ENCODE results near the gene STON2.
"Not testable (repeated sequence)": the region's sequence is repeated elsewhere in the genome, so short reads cannot be mapped to it uniquely, and the experiment has no call there.

Gene STON2

GRCh38 chr14:81416194-81416952, 16.2 kb upstream of the STON2 start:
- DNase-seq = peak; percentile 22

- no peak for DNase-seq
Measured at GRCh38 chr14:81415781-81416180, 15.7 kb upstream of the STON2 start.

DNA sequence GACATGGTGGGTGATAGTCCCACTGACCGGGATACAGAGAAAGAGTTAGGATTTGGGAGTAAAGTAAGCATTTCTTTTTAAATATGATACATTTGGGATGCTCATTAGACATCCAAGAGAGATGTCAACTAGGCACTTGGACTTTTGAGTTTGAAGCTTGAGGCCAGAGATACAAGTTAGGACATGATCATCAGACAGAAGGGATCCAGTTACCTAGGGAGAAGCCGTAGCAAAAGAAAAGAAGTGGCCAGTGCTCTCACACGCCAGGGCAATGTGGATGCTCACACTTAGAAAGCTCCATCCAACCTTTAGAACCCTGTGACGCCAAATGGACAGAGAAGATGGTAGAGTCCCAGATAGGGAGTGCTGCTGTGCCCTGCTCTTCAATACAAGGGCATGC, 14.0 kb upstream of the STON2 start:
- DNase-seq = no peak

GRCh38 chr14:81412779-81413178, 12.7 kb upstream of the STON2 start:
- no peak for DNase-seq

GRCh38 chr14:81408595-81408994, 8.5 kb upstream of the STON2 start:
- no peak for DNase-seq

DNA sequence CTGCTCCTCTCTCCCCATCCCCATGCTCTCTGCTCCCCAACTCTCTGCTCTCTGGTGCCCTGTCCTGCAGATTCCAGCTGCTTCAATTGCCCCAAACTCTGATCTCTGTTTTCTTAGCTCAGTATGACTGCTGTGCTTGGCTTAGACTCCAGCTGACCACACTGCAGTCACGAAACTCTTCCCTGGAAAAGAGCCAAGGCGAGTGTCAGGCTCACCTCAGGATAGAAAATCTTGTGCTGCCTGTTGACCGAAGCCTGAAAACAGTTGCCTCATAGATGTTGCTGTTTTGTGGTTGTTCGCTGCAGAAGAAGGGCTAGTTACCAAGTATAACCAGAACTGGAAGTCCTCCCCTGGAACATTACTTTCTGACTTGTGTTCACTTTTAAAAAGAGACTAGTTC, 6.7 kb upstream of the STON2 start:
- no peak for DNase-seq

DNA sequence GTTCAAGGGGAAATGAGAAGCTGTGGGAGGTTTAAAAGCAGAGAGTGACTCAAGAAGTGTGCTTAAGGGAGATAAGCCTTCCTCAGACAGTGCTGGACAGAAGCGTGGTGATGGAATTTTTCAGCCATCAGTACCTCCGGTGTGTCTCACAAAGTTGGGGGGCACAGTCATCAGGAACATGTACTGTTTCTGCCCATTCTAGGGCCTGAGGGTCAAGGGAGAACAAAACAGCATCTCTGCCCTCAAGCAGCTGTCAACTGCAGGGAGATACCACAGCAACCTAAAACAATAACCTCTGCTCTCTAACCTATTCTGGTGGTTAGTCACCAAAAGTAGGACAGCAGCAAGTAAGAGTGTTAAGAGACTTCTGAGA, 2.0 kb upstream of the STON2 start:
- no peak for DNase-seq

DNA sequence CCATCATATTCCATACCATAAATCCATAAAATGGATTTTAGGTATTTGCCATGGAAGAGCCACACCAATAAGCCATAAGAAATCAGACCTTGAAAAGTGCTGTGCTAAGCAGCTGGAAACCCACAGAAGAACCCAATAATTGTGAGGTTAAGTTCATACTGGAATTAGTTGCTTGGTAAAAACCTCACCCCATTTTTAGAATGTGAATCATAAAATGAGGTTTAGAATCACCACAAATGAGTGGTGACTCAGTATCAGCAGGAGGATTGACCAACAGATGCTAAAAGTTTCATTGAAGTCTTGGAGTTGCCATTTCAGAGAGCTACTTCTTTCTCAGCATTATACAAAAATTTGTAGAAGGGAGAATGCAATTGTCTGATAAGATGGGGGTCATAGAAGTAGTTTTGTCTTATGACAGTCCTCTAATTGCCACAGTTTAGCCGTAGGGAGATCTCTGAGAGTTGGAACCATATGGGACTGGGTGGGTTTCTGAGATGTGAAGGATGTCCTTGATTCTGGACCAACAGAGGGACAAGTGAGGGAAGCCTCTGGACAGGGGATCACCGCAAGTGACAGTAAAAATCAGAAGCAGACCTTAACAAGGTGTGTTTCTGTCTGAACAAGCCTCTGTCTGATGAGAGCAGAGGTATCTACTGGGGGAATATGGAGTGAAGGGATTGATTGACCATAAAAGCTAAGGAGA, 1.4 kb upstream of the STON2 start:
- no peak for DNase-seq

GRCh38 chr14:81400852-81401251, 728 bp upstream of the STON2 start:
- no peak for DNase-seq

DNA sequence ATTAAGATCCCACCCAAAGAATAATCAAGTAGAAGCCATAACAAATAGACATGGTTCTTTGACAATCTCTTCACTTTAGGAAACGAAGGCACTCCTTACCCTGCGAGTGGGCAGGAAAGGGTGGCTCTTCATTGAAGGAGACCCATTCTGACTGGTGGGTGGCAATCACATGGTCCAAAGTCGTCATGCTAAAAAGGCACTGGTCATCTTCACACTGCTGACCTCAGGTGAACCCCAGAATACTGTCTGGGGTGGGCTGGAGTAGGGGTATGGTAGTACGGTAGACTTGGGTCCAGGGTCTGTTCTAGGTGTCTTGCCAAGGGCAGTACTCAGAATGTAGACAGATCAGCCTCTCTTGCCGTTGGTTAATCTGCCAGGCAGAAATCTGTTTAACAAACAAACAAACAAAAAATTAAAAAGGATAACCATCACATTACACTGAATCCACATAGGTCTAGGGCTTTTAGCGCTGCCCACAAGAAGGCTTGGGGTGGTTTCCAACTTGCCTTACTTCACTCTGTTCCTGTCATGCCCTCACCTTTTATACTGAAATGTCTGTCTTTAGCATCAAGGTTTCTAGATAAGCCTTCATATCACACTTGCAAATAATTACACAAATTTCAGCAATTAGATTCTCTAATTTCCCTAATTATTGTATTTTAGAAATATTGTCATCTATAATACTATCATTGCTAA, 1.8 kb downstream of the STON2 start:
- DNase-seq = no peak

- no peak for DNase-seq
Measured at GRCh38 chr14:81396113-81396512, 4.0 kb downstream of the STON2 start.

DNA sequence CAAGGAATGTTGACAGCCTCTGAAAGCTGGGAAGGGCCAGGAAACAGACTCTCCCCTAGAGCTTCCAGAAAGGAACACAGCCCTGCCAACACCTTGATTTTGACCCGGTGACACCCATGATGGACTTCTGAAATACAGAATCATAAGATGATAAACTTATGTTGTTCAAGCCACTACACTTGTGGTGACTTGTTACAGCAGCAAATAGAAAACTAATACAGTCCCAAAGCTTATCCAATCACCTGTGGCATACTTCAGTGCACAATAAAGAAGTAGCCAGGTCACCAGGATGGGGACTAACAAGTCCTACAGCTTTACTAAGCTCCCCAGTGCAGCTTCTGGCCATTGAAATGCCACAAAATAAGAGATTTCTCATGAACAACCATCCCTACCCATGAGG, 5.4 kb downstream of the STON2 start:
- DNase-seq = no peak

DNA sequence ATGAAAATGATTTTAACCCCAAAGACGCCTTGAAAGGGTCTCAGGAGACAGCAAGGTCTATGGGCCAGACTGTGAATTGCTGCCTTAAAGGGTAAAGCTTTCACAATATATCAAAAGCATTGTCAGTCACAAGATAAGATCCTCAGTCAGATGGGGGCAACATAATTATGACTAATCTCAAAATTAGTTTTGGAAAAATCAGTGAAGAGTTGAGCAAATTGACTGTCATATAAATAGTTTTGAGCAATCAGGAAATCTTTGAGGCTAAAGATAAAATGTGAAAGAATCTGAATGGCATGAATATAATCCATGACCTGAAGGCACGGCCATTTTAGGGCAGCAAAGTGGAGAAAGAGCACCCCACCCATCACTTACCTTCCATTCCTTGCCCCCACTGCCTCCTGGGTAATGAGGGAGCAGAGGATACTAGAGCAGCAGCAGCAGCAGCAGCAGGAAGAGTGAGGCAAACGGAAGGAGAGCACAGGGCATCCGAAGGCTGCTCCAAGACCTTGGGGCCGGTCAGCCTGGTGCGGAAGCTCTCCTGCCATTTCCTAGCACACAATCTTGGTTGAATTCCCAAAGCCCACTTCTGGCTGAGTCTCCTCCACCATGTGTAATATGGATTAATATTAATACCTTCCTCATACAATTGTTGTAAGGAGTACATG, 7.0 kb downstream of the STON2 start:
- no peak for DNase-seq

- no peak for DNase-seq
Measured at GRCh38 chr14:81392052-81392451, 8.1 kb downstream of the STON2 start.

GRCh38 chr14:81390696-81391095, 9.4 kb downstream of the STON2 start:
- DNase-seq = no peak

GRCh38 chr14:81388336-81388735, 11.8 kb downstream of the STON2 start:
- no peak for DNase-seq

DNA sequence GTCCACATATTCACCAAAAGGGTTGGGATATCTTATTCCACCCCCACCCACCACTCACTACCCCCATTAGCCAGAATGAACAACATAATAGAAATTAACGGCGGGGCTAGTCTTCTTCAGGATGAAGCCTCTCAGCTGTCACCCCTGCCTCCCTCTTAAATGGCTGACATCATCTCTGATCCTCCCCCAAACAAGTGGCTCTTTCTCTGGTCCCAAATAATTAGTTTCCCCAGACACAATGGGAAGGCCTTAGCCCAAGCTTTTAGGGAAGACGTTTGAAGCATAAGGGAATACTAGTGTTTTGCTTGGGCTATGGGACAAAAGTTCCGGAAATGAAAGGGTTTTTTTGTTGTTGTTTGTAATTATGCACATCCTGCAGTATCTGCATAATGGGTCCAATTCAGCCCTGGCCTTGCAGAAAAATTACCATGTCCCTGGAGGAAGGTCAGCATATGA, 13.8 kb downstream of the STON2 start:
- no peak for DNase-seq

DNA sequence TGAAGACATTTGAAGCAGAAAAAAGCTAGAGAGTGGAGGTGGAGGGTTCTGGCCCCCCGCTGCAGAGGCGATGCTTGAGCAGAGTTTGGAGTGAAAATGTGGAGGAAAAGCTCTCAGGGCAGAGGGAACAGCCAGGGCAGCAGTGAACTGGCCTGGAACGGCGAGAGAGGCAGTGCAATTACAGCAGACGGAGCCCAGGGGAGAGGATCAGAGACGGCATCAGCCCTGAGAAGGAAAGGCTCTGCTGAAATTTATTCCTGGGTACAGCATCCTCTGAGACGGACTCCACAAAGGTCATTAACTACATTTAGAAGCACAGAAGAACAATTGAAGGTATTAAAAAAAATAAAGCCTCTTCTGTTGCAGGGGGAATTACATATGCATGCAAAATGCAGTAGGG, 14.2 kb downstream of the STON2 start:
- no peak for DNase-seq

DNA sequence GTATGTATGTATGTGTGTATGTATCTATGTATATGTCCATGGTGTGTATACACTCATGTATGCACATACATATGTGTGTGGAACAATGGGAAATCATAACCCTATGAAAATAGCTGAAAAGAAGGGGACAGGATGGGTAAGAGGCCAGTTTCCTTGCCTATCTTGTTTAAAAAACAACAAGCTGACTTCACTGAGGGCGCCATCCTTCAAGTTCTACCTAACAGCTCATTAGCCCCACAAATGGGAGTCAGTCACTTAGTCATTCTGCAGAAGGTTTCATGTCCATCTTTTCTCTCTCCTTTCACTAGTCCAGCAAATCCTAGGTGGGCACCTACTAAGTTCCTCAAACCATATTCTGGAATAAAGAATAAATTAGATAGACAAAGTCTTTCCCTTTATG, 14.7 kb downstream of the STON2 start:
- no peak for DNase-seq

DNA sequence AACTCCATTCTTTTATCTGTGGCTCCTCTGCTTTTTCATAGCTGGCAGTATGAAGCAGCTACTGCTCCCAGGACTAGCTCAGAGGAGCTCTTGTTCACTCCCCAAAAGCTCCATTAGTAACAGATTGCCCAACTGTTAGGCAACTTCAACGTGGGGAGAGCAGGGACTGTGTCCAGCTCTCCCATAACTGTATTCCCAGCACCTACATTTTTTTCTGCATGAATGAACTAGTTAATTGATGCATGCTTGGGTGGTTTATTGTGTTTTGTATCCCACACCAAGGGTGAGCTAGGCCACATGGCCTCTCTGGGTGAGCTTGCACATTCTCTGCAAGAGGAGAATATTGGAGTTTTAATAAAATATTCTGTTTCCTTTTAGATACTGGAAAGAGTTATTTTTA, 15.2 kb downstream of the STON2 start:
- DNase-seq = no peak

DNA sequence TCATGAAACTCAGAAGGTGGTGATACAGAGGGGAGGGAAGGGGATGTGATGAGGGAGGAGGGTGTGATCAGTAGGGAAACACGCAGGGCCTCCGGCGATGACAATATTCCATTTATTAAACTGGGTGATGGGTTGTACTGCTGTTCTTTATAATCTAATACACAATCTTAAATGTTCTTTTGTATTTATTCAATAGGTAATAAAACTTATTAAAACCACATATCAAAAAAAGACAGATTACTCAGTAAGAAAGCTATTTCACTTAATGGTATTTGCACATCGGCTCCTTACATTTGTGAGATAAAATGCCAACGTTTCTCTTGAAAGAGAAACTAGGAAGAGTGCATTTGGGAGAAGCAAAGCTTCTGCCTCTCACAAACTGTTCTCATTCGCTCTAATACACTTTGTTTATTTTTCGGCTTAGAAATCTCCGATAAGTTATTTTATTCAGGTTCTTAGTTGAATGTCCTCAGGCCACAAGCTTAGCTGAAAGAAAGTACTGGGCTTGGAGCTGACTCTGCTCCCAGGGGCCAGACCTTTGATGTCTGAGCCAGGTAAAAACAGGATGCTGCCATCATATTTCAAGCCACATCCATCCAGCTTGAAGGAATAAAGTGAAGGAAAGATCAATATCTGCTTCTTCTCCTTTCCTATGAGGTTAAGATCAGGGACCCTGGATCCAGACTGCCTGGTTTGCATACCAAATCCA, 17.5 kb downstream of the STON2 start:
- DNase-seq = no peak

DNA sequence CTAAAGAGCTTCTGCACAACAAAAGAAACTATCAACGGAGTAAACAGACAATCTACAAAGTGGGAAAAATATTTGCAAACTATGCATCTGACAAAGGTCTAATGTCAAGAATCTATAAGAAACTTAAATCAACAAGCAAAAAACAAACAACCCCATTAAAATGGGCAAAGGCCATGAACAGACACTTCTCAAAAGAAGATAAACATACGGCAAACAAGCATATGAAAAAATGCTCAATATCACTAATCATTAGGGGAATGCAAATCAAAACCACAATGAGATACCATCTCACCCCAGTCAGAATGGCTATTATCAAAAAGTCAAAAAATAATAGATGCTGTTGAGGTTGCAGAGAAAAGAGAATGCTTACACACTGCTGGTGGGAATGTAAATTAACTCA, 20.1 kb downstream of the STON2 start:
- not testable (repeated sequence) for DNase-seq

DNA sequence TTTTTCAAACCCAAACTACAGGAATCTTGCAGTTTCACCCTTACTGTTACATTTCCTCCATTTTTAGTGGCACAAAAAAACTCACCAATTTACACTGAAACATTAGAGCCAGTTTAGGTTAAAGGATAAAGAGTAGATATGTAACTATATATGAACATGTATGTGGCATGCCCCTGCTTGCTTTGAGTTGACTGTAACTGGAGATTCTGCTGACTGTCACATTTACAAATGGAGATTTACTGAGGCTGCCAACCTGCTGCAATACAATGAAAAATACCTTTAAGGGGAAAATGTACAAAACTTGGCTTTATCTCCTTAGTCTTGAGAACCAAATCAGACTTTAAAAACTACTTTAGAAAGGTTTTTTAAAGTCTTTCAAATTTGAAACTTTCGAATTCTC, 28.3 kb downstream of the STON2 start:
- no peak for DNase-seq
